Activated CD8-positive, alpha-beta memory T cell treated with anti-CD3 and anti-CD28 coated beads, Interleukin-2, amount 50 U/mL, for 1 hour (primary cell): ENCODE data around the gene PID1.
"Not testable (repeated sequence)": the region's sequence is repeated elsewhere in the genome, so short reads cannot be mapped to it uniquely, and the experiment has no call there.

Experiments
- DNase-seq: peaks from one replicate; pipeline ENCODE4 v3.0.0-alpha.2; 2020; ENCODE audit errors: extremely low read depth

The PID1 gene

GRCh38 chr2:229111744-229112143 is 159.3 kb downstream of the PID1 start:
- DNase-seq: no peak

GRCh38 chr2:229109195-229109594 is 161.9 kb downstream of the PID1 start:
- no peak for DNase-seq

GRCh38 chr2:229107601-229108000 is 163.5 kb downstream of the PID1 start:
- DNase-seq: no peak

GRCh38 chr2:229104974-229105387 is 166.1 kb downstream of the PID1 start:
- no peak for DNase-seq

- DNase-seq: no peak
Observed at GRCh38 chr2:229104025-229104424, 167.1 kb downstream of the PID1 start.

- DNase-seq: no peak
Observed at GRCh38 chr2:229101314-229101713, 169.8 kb downstream of the PID1 start.

GRCh38 chr2:229099231-229099630 is 171.9 kb downstream of the PID1 start:
- no peak for DNase-seq

GRCh38 chr2:229098801-229099200 is 172.3 kb downstream of the PID1 start:
- DNase-seq: no peak

GRCh38 chr2:229096409-229097066 is 174.5 kb downstream of the PID1 start:
- DNase-seq: no peak

- no peak for DNase-seq
Observed at GRCh38 chr2:229095472-229095871, 175.6 kb downstream of the PID1 start.

- DNase-seq: no peak
Observed at GRCh38 chr2:229090225-229090624, 180.9 kb downstream of the PID1 start.

- DNase-seq: no peak
Observed at GRCh38 chr2:229089776-229090175, 181.3 kb downstream of the PID1 start.

- DNase-seq: no peak
Observed at GRCh38 chr2:229088966-229089700, 182.0 kb downstream of the PID1 start.

GRCh38 chr2:229088517-229088913 is 182.6 kb downstream of the PID1 start:
- DNase-seq: no peak

- no peak for DNase-seq
Observed at GRCh38 chr2:229087843-229088516, 183.1 kb downstream of the PID1 start.

GRCh38 chr2:229087267-229087666 is 183.8 kb downstream of the PID1 start:
- DNase-seq: no peak

- no peak for DNase-seq
Observed at GRCh38 chr2:229085439-229085838, 185.6 kb downstream of the PID1 start.

GRCh38 chr2:229084447-229084846 is 186.6 kb downstream of the PID1 start:
- no peak for DNase-seq

GRCh38 chr2:229083606-229084340 is 187.3 kb downstream of the PID1 start:
- DNase-seq: no peak

GRCh38 chr2:229081411-229081810 is 189.7 kb downstream of the PID1 start:
- no peak for DNase-seq

- no peak for DNase-seq
Observed at GRCh38 chr2:229080172-229080571, 190.9 kb downstream of the PID1 start.

- DNase-seq: not testable (repeated sequence)
Observed at GRCh38 chr2:229076886-229077285, 194.2 kb downstream of the PID1 start.
